Amniotic epithelial cell (primary cell): ENCODE measurements around the gene KLHL3.
"Not testable (repeated sequence)": the region's sequence is repeated elsewhere in the genome, so short reads cannot be mapped to it uniquely, and the experiment has no call there.

Experiments used
- DNase-seq: peaks from one replicate; pipeline ENCODE4 v3.0.0-alpha.2; 2010; ENCODE audit warnings: low read depth

The KLHL3 gene

GRCh38 chr5:137735555-137736284, at the start of gene KLHL3:
TSS of gene KLHL3 (minus strand) at chr5:137736089. CDS start at chr5:137735646, 443 bp downstream.
- peak; percentile 50 for DNase-seq

GRCh38 chr5:137782984-137783536, 47.2 kb upstream of the KLHL3 start:
- DNase-seq: peak; percentile 22

GRCh38 chr5:137782055-137782454, 46.2 kb upstream of the KLHL3 start:
- DNase-seq: no peak

- peak; percentile 39 for DNase-seq
Measured at GRCh38 chr5:137778772-137779564, 43.1 kb upstream of the KLHL3 start.

- not testable (repeated sequence) for DNase-seq
Measured at GRCh38 chr5:137767937-137768336, 32.0 kb upstream of the KLHL3 start.

- DNase-seq: no peak
Measured at GRCh38 chr5:137761566-137761965, 25.7 kb upstream of the KLHL3 start.

GRCh38 chr5:137760719-137761516, 25.0 kb upstream of the KLHL3 start:
- DNase-seq: peak; percentile 19

GRCh38 chr5:137760294-137760693, 24.4 kb upstream of the KLHL3 start:
- no peak for DNase-seq

- DNase-seq: no peak
Measured at GRCh38 chr5:137758715-137759306, 22.9 kb upstream of the KLHL3 start.

GRCh38 chr5:137758121-137758520, 22.2 kb upstream of the KLHL3 start:
- DNase-seq: no peak

- no peak for DNase-seq
Measured at GRCh38 chr5:137757634-137758033, 21.7 kb upstream of the KLHL3 start.

GRCh38 chr5:137754961-137755762, 19.3 kb upstream of the KLHL3 start:
- DNase-seq: no peak

GRCh38 chr5:137754188-137754960, 18.5 kb upstream of the KLHL3 start, which contains the start of gene HNRNPA0:
TSS of gene HNRNPA0 (minus strand) at chr5:137754363. CDS start at chr5:137754066, 297 bp downstream.
- peak; percentile 96 for DNase-seq

GRCh38 chr5:137753691-137754187, 17.9 kb upstream of the KLHL3 start:
- DNase-seq: no peak

- DNase-seq: no peak
Measured at GRCh38 chr5:137752905-137753690, 17.2 kb upstream of the KLHL3 start.

- peak; percentile 82 for DNase-seq
Measured at GRCh38 chr5:137751869-137752491, 16.1 kb upstream of the KLHL3 start.

- DNase-seq: no peak
Measured at GRCh38 chr5:137750436-137750835, 14.5 kb upstream of the KLHL3 start.

- no peak for DNase-seq
Measured at GRCh38 chr5:137747848-137748247, 12.0 kb upstream of the KLHL3 start.
